Measurements from ENCODE around the gene STAB1. TPM values are rescaled to one million over a fixed set of nuclear protein-coding genes. Genes with fewer than 3 reads are reported as not detected.
A peak's percentile ranks its signal among the peaks of the same experiment; 100 is the strongest.

STAB1 gene
- total RNA-seq, 1 experiment from 2014 or later = 0.52 TPM

- Histone ChIP-seq H3K36me3 (replicated peaks; ENCODE audit: control insufficient read depth, insufficient read depth, low read length) (no peaks in the 10 kb centered on the region; the same call in 1 of the 2 replicates), H3K4me3 (ENCODE audit: insufficient read depth, low read depth, low read length) (peak overlapping the region; percentile 71), H3K27me3 (ENCODE audit: control insufficient read depth, insufficient read depth, low read length) (no peaks in the 10 kb centered on the region)
- peak; percentile 77 for DNase-seq
Observed at GRCh38 chr3:52534281-52535183, 39.4 kb downstream of the STAB1 start.

GRCh38 chr3:52535411-52536111, 40.4 kb downstream of the STAB1 start:
- DNase-seq = peak; percentile 46
- Histone ChIP-seq H3K4me3 (ENCODE audit: insufficient read depth, low read depth, low read length) (no peak overlapping the region), H3K36me3 (replicated peaks; ENCODE audit: control insufficient read depth, insufficient read depth, low read length) (no peaks in the 10 kb centered on the region; the same call in 1 of the 2 replicates), H3K27me3 (ENCODE audit: control insufficient read depth, insufficient read depth, low read length) (no peaks in the 10 kb centered on the region)

GRCh38 chr3:52536112-52536368, 40.9 kb downstream of the STAB1 start:
- no peak for DNase-seq
- no peaks in the 10 kb centered on the region for H3K27me3 ChIP-seq (ENCODE audit: control insufficient read depth, insufficient read depth, low read length)
- H3K36me3 ChIP-seq (replicated peaks; ENCODE audit: control insufficient read depth, insufficient read depth, low read length) = no peaks in the 10 kb centered on the region; the same call in 1 of the 2 replicates
- no peak overlapping the region for H3K4me3 ChIP-seq (ENCODE audit: insufficient read depth, low read depth, low read length)

- H3K27me3 ChIP-seq (ENCODE audit: control insufficient read depth, insufficient read depth, low read length) = no peaks in the 10 kb centered on the region
- peak; percentile 99 for DNase-seq
- no peaks in the 10 kb centered on the region; the same call in 1 of the 2 replicates for H3K36me3 ChIP-seq (replicated peaks; ENCODE audit: control insufficient read depth, insufficient read depth, low read length)
- peak within 1 kb of the TSS; percentile 63 for H3K4me3 ChIP-seq (ENCODE audit: insufficient read depth, low read depth, low read length)
Observed at GRCh38 chr3:52536369-52537164, 41.4 kb downstream of the STAB1 start, which contains the start of gene UQCC5. UQCC5 (plus strand) TSS chr3:52536605; CDS start chr3:52536756, 151 bp downstream.

GRCh38 chr3:52537165-52537620, 42.1 kb downstream of the STAB1 start:
- DNase-seq = no peak
- H3K36me3 ChIP-seq (replicated peaks; ENCODE audit: control insufficient read depth, insufficient read depth, low read length) = no peaks in the 10 kb centered on the region; the same call in 1 of the 2 replicates
- H3K4me3 ChIP-seq (ENCODE audit: insufficient read depth, low read depth, low read length) = peak overlapping the region; percentile 63
- H3K27me3 ChIP-seq (ENCODE audit: control insufficient read depth, insufficient read depth, low read length) = no peaks in the 10 kb centered on the region

GRCh38 chr3:52537726-52538421, 42.7 kb downstream of the STAB1 start:
- Histone ChIP-seq H3K27me3 (ENCODE audit: control insufficient read depth, insufficient read depth, low read length) (no peaks in the 10 kb centered on the region), H3K4me3 (ENCODE audit: insufficient read depth, low read depth, low read length) (peak overlapping the region; percentile 63; the same call in 1 of the 2 replicates), H3K36me3 (replicated peaks; ENCODE audit: control insufficient read depth, insufficient read depth, low read length) (no peaks in the 10 kb centered on the region; the same call in 1 of the 2 replicates)
- DNase-seq = no peak

- DNase-seq = no peak
- Histone ChIP-seq H3K4me3 (ENCODE audit: insufficient read depth, low read depth, low read length) (no peak overlapping the region), H3K27me3 (ENCODE audit: control insufficient read depth, insufficient read depth, low read length) (no peaks in the 10 kb centered on the region), H3K36me3 (replicated peaks; ENCODE audit: control insufficient read depth, insufficient read depth, low read length) (no peaks in the 10 kb centered on the region; the same call in 1 of the 2 replicates)
Observed at GRCh38 chr3:52539010-52539653, 44.0 kb downstream of the STAB1 start.

- H3K27me3 ChIP-seq (ENCODE audit: control insufficient read depth, insufficient read depth, low read length) = no peaks in the 10 kb centered on the region
- no peak for DNase-seq
- no peaks in the 10 kb centered on the region; the same call in 1 of the 2 replicates for H3K36me3 ChIP-seq (replicated peaks; ENCODE audit: control insufficient read depth, insufficient read depth, low read length)
- no peak overlapping the region for H3K4me3 ChIP-seq (ENCODE audit: insufficient read depth, low read depth, low read length)
Observed at GRCh38 chr3:52541050-52541449, 45.9 kb downstream of the STAB1 start.

GRCh38 chr3:52544937-52545336, 49.8 kb downstream of the STAB1 start:
- Histone ChIP-seq H3K36me3 (replicated peaks; ENCODE audit: control insufficient read depth, insufficient read depth, low read length) (peaks cover 3% of the 10 kb centered on the region; the same call in 1 of the 2 replicates), H3K4me3 (ENCODE audit: insufficient read depth, low read depth, low read length) (no peak overlapping the region), H3K27me3 (ENCODE audit: control insufficient read depth, insufficient read depth, low read length) (no peaks in the 10 kb centered on the region)
- no peak for DNase-seq

GRCh38 chr3:52546111-52546901, 51.2 kb downstream of the STAB1 start:
- no peak for DNase-seq
- no peaks in the 10 kb centered on the region for H3K27me3 ChIP-seq (ENCODE audit: control insufficient read depth, insufficient read depth, low read length)
- H3K4me3 ChIP-seq (ENCODE audit: insufficient read depth, low read depth, low read length) = no peak overlapping the region
- H3K36me3 ChIP-seq (replicated peaks; ENCODE audit: control insufficient read depth, insufficient read depth, low read length) = peaks cover 3% of the 10 kb centered on the region; the same call in 1 of the 2 replicates

GRCh38 chr3:52547143-52547542, 52.0 kb downstream of the STAB1 start:
- Histone ChIP-seq H3K27me3 (ENCODE audit: control insufficient read depth, insufficient read depth, low read length) (no peaks in the 10 kb centered on the region), H3K36me3 (replicated peaks; ENCODE audit: control insufficient read depth, insufficient read depth, low read length) (peaks cover 3% of the 10 kb centered on the region; the same call in 1 of the 2 replicates)
- no peak for DNase-seq

GRCh38 chr3:52551118-52551517, 56.0 kb downstream of the STAB1 start:
- DNase-seq = no peak
- no peak overlapping the region for H3K4me3 ChIP-seq (ENCODE audit: insufficient read depth, low read depth, low read length)
- no peaks in the 10 kb centered on the region for H3K27me3 ChIP-seq (ENCODE audit: control insufficient read depth, insufficient read depth, low read length)
- peaks cover 5% of the 10 kb centered on the region for H3K36me3 ChIP-seq (replicated peaks; ENCODE audit: control insufficient read depth, insufficient read depth, low read length)

More at GRCh38 chr3:52547143-52547542, 52.0 kb downstream of the STAB1 start:
- no peak overlapping the region for H3K4me3 ChIP-seq (ENCODE audit: insufficient read depth, low read depth, low read length)

- DNase-seq = no peak
- H3K27me3 ChIP-seq (ENCODE audit: control insufficient read depth, insufficient read depth, low read length) = no peaks in the 10 kb centered on the region
- H3K4me3 ChIP-seq (ENCODE audit: insufficient read depth, low read depth, low read length) = no peak overlapping the region
- peaks cover 5% of the 10 kb centered on the region for H3K36me3 ChIP-seq (replicated peaks; ENCODE audit: control insufficient read depth, insufficient read depth, low read length)
Observed at GRCh38 chr3:52552089-52552488, 57.0 kb downstream of the STAB1 start.
